GM12878 (cell line): ENCODE results near the gene ZSCAN4. TPM values are rescaled to one million over a fixed set of nuclear protein-coding genes. Genes with fewer than 3 reads are reported as not detected.

Experiments used
- ATAC-seq: fragments of 200-7000 bp; cut with Tn5 transposase; 3 replicates; pipeline ENCODE4 v1.9.1; 2020; ENCODE audit warnings: mild to moderate bottlenecking, moderate library complexity
- BruUV-seq: library from RNA; stranded (reverse); fragments of 400-500 nt; replicated peaks from 2 replicates; lab custom pipeline; 2021; lab: Mats Ljungman, UMichigan
- CTCF ChIA-PET: fragments of 300-600 bp; sonication (Branson Sonifier 250); formaldehyde crosslinking; extraction: SDS; loops from one replicate; lab custom pipeline; 2021; ENCODE audit warnings: inconsistent platforms; lab: Yijun Ruan, JAX
- POLR2A ChIA-PET: fragments of 350-600 bp; formaldehyde crosslinking; extraction: SDS; loops from one replicate; lab custom pipeline; 2021; ENCODE audit warnings: inconsistent platforms; lab: Charles Lee
- RAD21 ChIA-PET: fragments of 300-600 bp; sonication (Branson Sonifier 250); formaldehyde crosslinking; loops from one replicate; lab custom pipeline; 2023; ENCODE audit warnings: antibody characterized with exemption; ENCODE audit not compliant: unreplicated experiment; lab: Charles Lee
- SMC1A ChIA-PET: fragments of 300-600 bp; sonication (Branson Sonifier 250); formaldehyde crosslinking; loops from one replicate; lab custom pipeline; 2023; ENCODE audit not compliant: unreplicated experiment, uncharacterized antibody; lab: Charles Lee
- DNase-seq: peaks from one replicate; pipeline ENCODE4 v3.0.0-alpha.2; 2011; ENCODE audit warnings: low read depth, low spot score
- FAIRE-seq: peaks from 3 replicates; lab custom pipeline; 2011; peaks lifted over from hg19 to GRCh38; lab: Jason Lieb, UNC
- H2AFZ ChIP-seq: 2 replicates; pipeline ENCODE4 v1.6.0; 2011; ENCODE audit warnings: low read depth, low read length, control low read depth; ENCODE audit not compliant: control insufficient read depth
- H3K27ac ChIP-seq: 2 replicates; pipeline ENCODE4 v1.5.1; 2011; ENCODE audit warnings: control low read depth; ENCODE audit not compliant: control insufficient read depth, insufficient read depth
- H3K27me3 ChIP-seq, 2 experiments: replicated peaks in 1 of 2; 2 replicates each; pipeline versions ENCODE4 v1.6.0 to v1.6.1; 2011; ENCODE audit warnings: low read length in 1 of 2; ENCODE audit not compliant: control insufficient read depth in 2 of 2, insufficient read depth in 2 of 2
- H3K36me3 ChIP-seq, 2 experiments: 2 replicates each; pipeline ENCODE4 v1.5.1; 2011; ENCODE audit warnings: low read length in 1 of 2; ENCODE audit not compliant: control insufficient read depth in 2 of 2, insufficient read depth in 2 of 2
- H3K4me1 ChIP-seq: 2 replicates; pipeline ENCODE4 v1.6.1; 2011; ENCODE audit warnings: mild to moderate bottlenecking, low read length, moderate library complexity, mixed read lengths; ENCODE audit not compliant: control insufficient read depth, insufficient read depth
- H3K4me2 ChIP-seq: 2 replicates; pipeline ENCODE4 v1.6.0; 2011; ENCODE audit warnings: control low read depth; ENCODE audit not compliant: control insufficient read depth, insufficient read depth
- H3K4me3 ChIP-seq: fragments of 200-600 bp; sonication (generic); 2 replicates; pipeline ENCODE4 v1.5.1; 2016
- H3K79me2 ChIP-seq: 2 replicates; pipeline ENCODE4 v1.6.0; 2011; ENCODE audit warnings: low read length; ENCODE audit not compliant: control insufficient read depth, insufficient read depth
- H3K9ac ChIP-seq: 2 replicates; pipeline ENCODE4 v1.8.0; 2011; ENCODE audit warnings: low read length, control low read depth, mixed read lengths; ENCODE audit not compliant: control insufficient read depth, insufficient read depth
- H3K9me3 ChIP-seq: replicated peaks from 3 replicates; pipeline ENCODE4 v1.5.1; 2011; ENCODE audit warnings: mild to moderate bottlenecking, low read length; ENCODE audit not compliant: control insufficient read depth, insufficient read depth
- H4K20me1 ChIP-seq: 2 replicates; pipeline ENCODE4 v1.6.0; 2011; ENCODE audit not compliant: control insufficient read depth, insufficient read depth
- FOS ChIP-seq: IDR thresholded peaks from 3 replicates; pipeline ENCODE4 v1.6.1; 2011; ENCODE audit warnings: borderline replicate concordance; ENCODE audit not compliant: insufficient read length; ENCODE audit errors: extremely low read depth
- PAX5 ChIP-seq: IDR thresholded peaks from 2 replicates; pipeline ENCODE4 v1.6.1; 2011; ENCODE audit warnings: low read depth, low read length, borderline replicate concordance
- PML ChIP-seq: IDR thresholded peaks from 2 replicates; pipeline ENCODE4 v1.6.1; 2012; ENCODE audit warnings: low read length, inconsistent platforms
- RBBP5 ChIP-seq: fragments of 200-600 bp; sonication (generic); conservative IDR thresholded peaks from 2 replicates; pipeline ENCODE4 v1.6.1; 2016
- SMAD5 ChIP-seq: IDR thresholded peaks from 2 replicates; pipeline ENCODE4 v1.6.1; 2016; ENCODE audit warnings: antibody characterized with exemption, low read depth
- TCF7 ChIP-seq: IDR thresholded peaks from 2 replicates; pipeline ENCODE4 v1.6.1; 2014; ENCODE audit warnings: antibody characterized with exemption, borderline replicate concordance
- in situ Hi-C: fragments of 300-500 bp; cut with MboI; formaldehyde crosslinking; loops from 9 replicates; pipeline ENCODE4 v1.14.3; 2018; ENCODE audit warnings: mixed read lengths
- intact Hi-C: fragments of 100-400 bp; cut with micrococcal nuclease; formaldehyde crosslinking; loops from one replicate; pipeline ENCODE4 v1.14.2; 2022; ENCODE audit not compliant: unreplicated experiment
- polyA plus RNA-seq, 11 experiments: library from polyadenylated mRNA; depleted of rRNA in 4 of 11; unstranded in 6 of 11; stranded (reverse) in 5 of 11; fragments of >200 nt; fragmentation: Nextera tagmentation in 4 of 11; fragmentation: Illumina TruSeq in 1 of 11; extraction: Ambion mirVana in 4 of 11; extraction: Trizol in 1 of 11; gene quantifications; 1 replicate in 1 of 11; 2 replicates in 10 of 11; pipeline versions ENCODE4 v1.2.1 to v1.2.3, GENCODE V29; 2011 to 2016; ENCODE audit warnings: inconsistent platforms in 2 of 11, missing spikeins in 2 of 11, low read depth in 1 of 11
- total RNA-seq, 4 experiments: library from RNA; depleted of rRNA in 3 of 4; stranded (reverse); fragments of >200 nt in 3 of 4; fragmentation: Illumina TruSeq in 1 of 4; extraction: Trizol in 1 of 4; gene quantifications; 2 replicates each; pipeline versions ENCODE4 v1.2.1 to v1.2.3, GENCODE V29; 2013 to 2021
- TF ChIP-seq, protein P1 (sequence below): IDR thresholded peaks from 2 replicates; pipeline ENCODE4 v1.6.1; 2012; ENCODE audit warnings: low read depth, low read length, improper control_type of control experiment
- TF ChIP-seq, protein P2 (sequence below): IDR thresholded peaks from 2 replicates; pipeline ENCODE4 v1.6.1; 2012; ENCODE audit warnings: low read depth, low read length, improper control_type of control experiment

The ZSCAN4 gene
- total and polyA plus RNA-seq, 10 of the 15 experiments (the other 5 are each of a cell fraction or from before 2014, with no cell fraction given): 0.04 to 0.10 (median 0.06) TPM; not detected in 7

DNA sequence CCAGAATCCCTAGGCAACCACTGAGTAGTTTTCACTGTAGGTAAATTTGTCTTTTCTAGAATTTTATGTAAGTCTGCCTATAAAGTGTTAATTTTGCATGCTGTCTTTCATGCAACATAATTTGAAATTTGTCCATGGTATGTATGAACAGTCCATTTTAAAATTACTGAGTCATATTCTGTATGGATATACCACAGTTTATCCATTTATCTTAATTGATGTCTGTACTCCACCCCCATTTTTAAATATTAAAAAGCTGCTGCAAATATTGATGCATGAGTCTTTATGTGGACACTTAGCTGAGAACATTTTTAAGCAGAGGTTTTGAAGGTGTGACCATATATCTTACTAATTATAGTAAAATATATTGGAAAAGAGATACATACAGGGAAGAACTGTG, 45.6 kb upstream of the ZSCAN4 start:
- peaks cover 8 to 40% of the 10 kb centered on the region in 2 experiments for H3K36me3 ChIP-seq
- TF ChIP-seq RBBP5 (no peak), TCF7 (no peak), FOS (no peak), PML (no peak), SMAD5 (no peak), PAX5 (no peak)
- TF ChIP-seq, protein P1, sequence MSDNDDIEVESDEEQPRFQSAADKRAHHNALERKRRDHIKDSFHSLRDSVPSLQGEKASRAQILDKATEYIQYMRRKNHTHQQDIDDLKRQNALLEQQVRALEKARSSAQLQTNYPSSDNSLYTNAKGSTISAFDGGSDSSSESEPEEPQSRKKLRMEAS: no peak
- TF ChIP-seq, protein P2, sequence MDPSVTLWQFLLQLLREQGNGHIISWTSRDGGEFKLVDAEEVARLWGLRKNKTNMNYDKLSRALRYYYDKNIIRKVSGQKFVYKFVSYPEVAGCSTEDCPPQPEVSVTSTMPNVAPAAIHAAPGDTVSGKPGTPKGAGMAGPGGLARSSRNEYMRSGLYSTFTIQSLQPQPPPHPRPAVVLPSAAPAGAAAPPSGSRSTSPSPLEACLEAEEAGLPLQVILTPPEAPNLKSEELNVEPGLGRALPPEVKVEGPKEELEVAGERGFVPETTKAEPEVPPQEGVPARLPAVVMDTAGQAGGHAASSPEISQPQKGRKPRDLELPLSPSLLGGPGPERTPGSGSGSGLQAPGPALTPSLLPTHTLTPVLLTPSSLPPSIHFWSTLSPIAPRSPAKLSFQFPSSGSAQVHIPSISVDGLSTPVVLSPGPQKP: no peak
- in situ Hi-C loops: no loop called here

More for the DNA sequence above, 45.6 kb upstream of the ZSCAN4 start:
- intact Hi-C loops: no loop called here
- ChIA-PET SMC1A (no interaction called here), POLR2A (no interaction called here), CTCF (no interaction called here), RAD21 (no interaction called here)
- Histone ChIP-seq H3K9me3 (peaks cover 60% of the 10 kb centered on the region), H2AFZ (no peak overlapping the region), H3K4me1 (no peaks in the 10 kb centered on the region), H3K27me3 (no peaks in the 10 kb centered on the region), H3K27ac (no peak overlapping the region), H4K20me1 (no peaks in the 10 kb centered on the region), H3K4me2 (no peak overlapping the region), H3K9ac (no peak overlapping the region), H3K4me3 (no peak overlapping the region), H3K79me2 (no peaks in the 10 kb centered on the region; the same call in 1 of the 2 replicates)
- BruUV-seq: no TSS peak
- no peak for ATAC-seq
- no peak for FAIRE-seq
- DNase-seq: no peak
